Inferior parietal cortex (tissue), 1 donor: Measurements from ENCODE around the gene SHH.

Experiments
- DNase-seq: peaks from one replicate; pipeline ENCODE4 v3.0.0-alpha.2; 2016; ENCODE audit errors: extremely low spot score

The SHH gene

GRCh38 chr7:155764438-155764793 lies 47.8 kb downstream of the SHH start:
- DNase-seq: no peak

GRCh38 chr7:155763691-155764437 lies 48.4 kb downstream of the SHH start:
- DNase-seq: no peak

- no peak for DNase-seq
Observed at GRCh38 chr7:155763122-155763521, 49.1 kb downstream of the SHH start.

GRCh38 chr7:155762655-155763054 lies 49.6 kb downstream of the SHH start:
- DNase-seq: no peak

GRCh38 chr7:155762036-155762435 lies 50.2 kb downstream of the SHH start:
- no peak for DNase-seq

- DNase-seq: no peak
Observed at GRCh38 chr7:155761162-155761561, 51.1 kb downstream of the SHH start.

GRCh38 chr7:155759740-155760430 lies 52.4 kb downstream of the SHH start:
- no peak for DNase-seq

- no peak for DNase-seq
Observed at GRCh38 chr7:155758348-155758747, 53.9 kb downstream of the SHH start.

GRCh38 chr7:155756322-155756721 lies 55.9 kb downstream of the SHH start:
- no peak for DNase-seq

- DNase-seq: no peak
Observed at GRCh38 chr7:155755026-155755425, 57.2 kb downstream of the SHH start.

GRCh38 chr7:155754165-155754564 lies 58.1 kb downstream of the SHH start:
- DNase-seq: no peak

GRCh38 chr7:155753446-155753965 lies 58.8 kb downstream of the SHH start:
- no peak for DNase-seq

- DNase-seq: no peak
Observed at GRCh38 chr7:155752756-155753445, 59.4 kb downstream of the SHH start.

GRCh38 chr7:155751409-155751808 lies 60.9 kb downstream of the SHH start:
- DNase-seq: no peak

- no peak for DNase-seq
Observed at GRCh38 chr7:155750255-155751125, 61.8 kb downstream of the SHH start.
